Hepatocyte (in vitro differentiated cells): ENCODE data around the gene OR10A5. TPM values are rescaled to one million over a fixed set of nuclear protein-coding genes. Genes with fewer than 3 reads are reported as not detected.

Experiments
- DNase-seq: peaks from one replicate; pipeline ENCODE4 v3.0.0-alpha.2; 2016; ENCODE audit warnings: low spot score
- H2AFZ ChIP-seq: fragments of 200-600 bp; sonication (generic); 2 replicates; pipeline ENCODE4 v1.6.0; 2016; ENCODE audit warnings: antibody characterized with exemption, mild to moderate bottlenecking
- H3K27ac ChIP-seq: fragments of 200-600 bp; sonication (generic); 2 replicates; pipeline ENCODE4 v1.5.1; 2016; ENCODE audit warnings: mild to moderate bottlenecking
- H3K27me3 ChIP-seq: fragments of 200-600 bp; sonication (generic); 2 replicates; pipeline ENCODE4 v1.6.1; 2016
- H3K36me3 ChIP-seq: fragments of 200-600 bp; sonication (generic); replicated peaks from 2 replicates; pipeline ENCODE4 v1.5.1; 2016; ENCODE audit warnings: low read depth; ENCODE audit not compliant: insufficient read depth
- H3K4me1 ChIP-seq: fragments of 200-600 bp; sonication (generic); 2 replicates; pipeline ENCODE4 v1.5.1; 2016; ENCODE audit warnings: mild to moderate bottlenecking, moderate library complexity; ENCODE audit not compliant: insufficient read depth
- H3K4me2 ChIP-seq: fragments of 200-600 bp; sonication (generic); 2 replicates; pipeline ENCODE4 v1.6.0; 2016
- H3K4me3 ChIP-seq: fragments of 200-600 bp; sonication (generic); 2 replicates; pipeline ENCODE4 v1.5.1; 2016; ENCODE audit warnings: mild to moderate bottlenecking
- H3K79me2 ChIP-seq: fragments of 200-600 bp; sonication (generic); 2 replicates; pipeline ENCODE4 v1.6.0; 2017; ENCODE audit warnings: mild to moderate bottlenecking
- H3K9me2 ChIP-seq: fragments of 200-600 bp; sonication (generic); replicated peaks from 2 replicates; pipeline ENCODE4 v1.6.0; 2017; ENCODE audit warnings: mild to moderate bottlenecking; ENCODE audit not compliant: insufficient read depth
- H3K9me3 ChIP-seq: fragments of 200-600 bp; sonication (generic); 2 replicates; pipeline ENCODE4 v1.5.1; 2016; ENCODE audit warnings: low read depth, mild to moderate bottlenecking
- H4K20me1 ChIP-seq: fragments of 200-600 bp; sonication (generic); 2 replicates; pipeline ENCODE4 v1.6.0; 2016; ENCODE audit warnings: mild to moderate bottlenecking; ENCODE audit not compliant: insufficient read depth, poor library complexity, severe bottlenecking
- EZH2 ChIP-seq: fragments of 200-600 bp; sonication (generic); IDR thresholded peaks from 2 replicates; pipeline ENCODE4 v1.6.1; 2016; ENCODE audit warnings: antibody characterized with exemption, mild to moderate bottlenecking, borderline replicate concordance
- EZH2phosphoT487 ChIP-seq: fragments of 200-600 bp; sonication (generic); IDR thresholded peaks from one replicate; pipeline ENCODE4 v1.6.1; 2018; ENCODE audit warnings: antibody characterized with exemption, mild to moderate bottlenecking, low read depth, moderate library complexity; ENCODE audit not compliant: unreplicated experiment, severe bottlenecking
- WGBS: methylation state at CpG from one replicate; pipeline ENCODE4 v1.1.6; 2016; ENCODE audit warnings: low lambda C conversion rate; ENCODE audit errors: missing lambda C conversion rate; 5-methylcytosine and 5-hydroxymethylcytosine counted together
- polyA plus RNA-seq: library from polyadenylated mRNA; unstranded; fragments of >200 nt; fragmentation: Nextera tagmentation; extraction: Ambion mirVana; gene quantifications from 2 replicates; pipeline ENCODE4 v1.2.1, GENCODE V29; 2016
- total RNA-seq: library from RNA; depleted of rRNA; stranded (reverse); fragments of >200 nt; gene quantifications from 2 replicates; pipeline ENCODE4 v1.2.3, GENCODE V29; 2014
- TF ChIP-seq, protein P1 (sequence below): fragments of 200-600 bp; sonication (generic); IDR thresholded peaks from 2 replicates; pipeline ENCODE4 v1.5.1; 2016; ENCODE audit warnings: antibody characterized with exemption, mild to moderate bottlenecking; ENCODE audit not compliant: poor library complexity

OR10A5 gene
- total and polyA plus RNA-seq, 2 experiments from 2014 or later, result not detected

DNA sequence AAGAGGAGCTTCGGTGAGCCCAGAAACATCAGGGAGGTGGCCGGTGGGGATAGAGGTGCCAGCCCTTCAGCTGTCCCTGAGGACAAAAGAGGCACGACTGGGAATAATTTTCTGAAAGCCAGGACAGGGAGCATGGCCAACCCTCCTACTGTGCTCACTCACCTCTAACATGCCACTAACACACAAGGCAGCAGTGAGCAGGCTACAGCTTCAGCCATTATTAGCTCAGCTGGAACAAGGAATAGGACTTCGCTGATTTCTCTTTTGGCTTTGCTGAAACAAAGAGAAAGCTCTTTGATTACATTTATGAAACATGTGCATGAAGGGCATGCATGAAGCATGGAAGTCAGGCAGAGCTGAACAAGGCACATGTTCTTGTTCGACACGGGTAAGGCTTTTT lies 12.1 kb upstream of the OR10A5 start:
- Histone ChIP-seq H2AFZ (no peak overlapping the region), H3K4me3 (no peak overlapping the region), H3K4me2 (no peak overlapping the region), H3K4me1 (no peaks in the 10 kb centered on the region), H4K20me1 (no peaks in the 10 kb centered on the region), H3K27ac (no peak overlapping the region), H3K79me2 (no peaks in the 10 kb centered on the region), H3K36me3 (no peaks in the 10 kb centered on the region), H3K27me3 (no peaks in the 10 kb centered on the region), H3K9me3 (no peaks in the 10 kb centered on the region), H3K9me2 (no peaks in the 10 kb centered on the region)
- WGBS, result 83% methylated on average over 6 of the region's 6 CpGs
- TF ChIP-seq EZH2phosphoT487 (no peak), EZH2 (no peak)
- TF ChIP-seq, protein P1, sequence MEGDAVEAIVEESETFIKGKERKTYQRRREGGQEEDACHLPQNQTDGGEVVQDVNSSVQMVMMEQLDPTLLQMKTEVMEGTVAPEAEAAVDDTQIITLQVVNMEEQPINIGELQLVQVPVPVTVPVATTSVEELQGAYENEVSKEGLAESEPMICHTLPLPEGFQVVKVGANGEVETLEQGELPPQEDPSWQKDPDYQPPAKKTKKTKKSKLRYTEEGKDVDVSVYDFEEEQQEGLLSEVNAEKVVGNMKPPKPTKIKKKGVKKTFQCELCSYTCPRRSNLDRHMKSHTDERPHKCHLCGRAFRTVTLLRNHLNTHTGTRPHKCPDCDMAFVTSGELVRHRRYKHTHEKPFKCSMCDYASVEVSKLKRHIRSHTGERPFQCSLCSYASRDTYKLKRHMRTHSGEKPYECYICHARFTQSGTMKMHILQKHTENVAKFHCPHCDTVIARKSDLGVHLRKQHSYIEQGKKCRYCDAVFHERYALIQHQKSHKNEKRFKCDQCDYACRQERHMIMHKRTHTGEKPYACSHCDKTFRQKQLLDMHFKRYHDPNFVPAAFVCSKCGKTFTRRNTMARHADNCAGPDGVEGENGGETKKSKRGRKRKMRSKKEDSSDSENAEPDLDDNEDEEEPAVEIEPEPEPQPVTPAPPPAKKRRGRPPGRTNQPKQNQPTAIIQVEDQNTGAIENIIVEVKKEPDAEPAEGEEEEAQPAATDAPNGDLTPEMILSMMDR, result no peak
- no peak for DNase-seq

DNA sequence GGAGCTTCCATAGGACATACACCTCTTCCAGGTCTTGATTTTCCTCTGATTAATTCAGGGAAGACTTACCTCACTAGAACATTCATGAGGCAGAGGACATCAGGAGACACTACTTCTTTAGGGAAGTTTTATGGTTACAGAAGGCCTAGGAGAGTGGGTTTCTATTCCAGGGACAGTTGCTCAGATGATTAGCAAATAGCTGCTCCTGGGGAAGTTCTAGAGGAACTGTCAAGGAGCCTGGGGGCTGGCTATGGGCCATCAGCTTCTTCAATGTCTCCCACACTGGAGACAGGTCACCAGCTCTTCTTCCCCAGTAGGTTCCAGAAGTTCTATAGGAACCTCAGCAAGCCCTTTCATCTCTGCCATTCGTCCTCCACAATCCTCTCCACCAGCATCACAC lies 11.5 kb upstream of the OR10A5 start:
- DNase-seq, result no peak
- Histone ChIP-seq H3K4me2 (no peak overlapping the region), H4K20me1 (no peaks in the 10 kb centered on the region), H3K27me3 (no peaks in the 10 kb centered on the region), H3K36me3 (no peaks in the 10 kb centered on the region), H3K4me3 (no peak overlapping the region), H2AFZ (no peak overlapping the region), H3K9me2 (no peaks in the 10 kb centered on the region), H3K27ac (no peak overlapping the region), H3K4me1 (no peaks in the 10 kb centered on the region), H3K79me2 (no peaks in the 10 kb centered on the region), H3K9me3 (no peaks in the 10 kb centered on the region)
- no peak for TF ChIP-seq EZH2phosphoT487
- TF ChIP-seq, protein P1, result no peak
- 89% methylated on average over 1 of the region's 1 CpG for WGBS

DNA sequence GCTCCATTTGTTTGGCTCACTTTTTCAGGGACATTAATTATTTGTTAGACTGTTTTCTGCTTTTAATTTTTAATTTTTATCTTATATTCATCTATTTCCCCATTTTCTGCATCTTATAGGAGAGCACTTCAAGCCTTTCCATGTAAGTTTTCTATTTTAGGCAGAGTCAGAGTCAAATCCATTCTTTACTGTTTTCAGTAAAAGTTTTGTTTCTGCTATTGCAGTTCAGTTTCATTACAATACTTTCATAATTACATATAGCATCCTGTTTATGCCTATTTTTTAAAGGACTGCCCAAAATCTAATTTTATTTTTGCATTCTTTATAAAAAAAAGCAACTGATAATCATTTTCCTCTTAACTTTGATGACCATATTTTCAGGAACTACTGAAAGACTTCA lies 3.8 kb upstream of the OR10A5 start:
- Histone ChIP-seq H3K9me2 (no peaks in the 10 kb centered on the region), H3K36me3 (no peaks in the 10 kb centered on the region), H3K27me3 (no peaks in the 10 kb centered on the region), H3K27ac (no peak overlapping the region), H3K9me3 (no peaks in the 10 kb centered on the region), H3K79me2 (no peaks in the 10 kb centered on the region), H2AFZ (no peak overlapping the region), H3K4me2 (no peak overlapping the region), H3K4me1 (no peaks in the 10 kb centered on the region), H4K20me1 (no peaks in the 10 kb centered on the region), H3K4me3 (no peak overlapping the region)
- TF ChIP-seq EZH2 (no peak), EZH2phosphoT487 (no peak)
- TF ChIP-seq, protein P1, result no peak
- DNase-seq, result no peak

GRCh38 chr11:6843670-6844069 lies 1.8 kb upstream of the OR10A5 start:
- no peak overlapping the region for H3K4me2 ChIP-seq
- H3K27ac ChIP-seq, result no peak overlapping the region
- H3K36me3 ChIP-seq, result no peaks in the 10 kb centered on the region
- no peak for DNase-seq
- 70% methylated on average over 2 of the region's 2 CpGs for WGBS
- TF ChIP-seq, protein P1, result no peak
- TF ChIP-seq EZH2phosphoT487, result no peak
- TF ChIP-seq EZH2, result no peak
- H3K9me2 ChIP-seq, result no peaks in the 10 kb centered on the region
- no peak overlapping the region for H3K4me3 ChIP-seq
- H3K4me1 ChIP-seq, result no peaks in the 10 kb centered on the region
- H3K79me2 ChIP-seq, result no peaks in the 10 kb centered on the region
- no peak overlapping the region for H2AFZ ChIP-seq
- H3K9me3 ChIP-seq, result no peaks in the 10 kb centered on the region
- H3K27me3 ChIP-seq, result no peaks in the 10 kb centered on the region
- H4K20me1 ChIP-seq, result no peaks in the 10 kb centered on the region
